ENCODE measurements around the gene DBF4B.
"Not testable (repeated sequence)": the region's sequence is repeated elsewhere in the genome, so short reads cannot be mapped to it uniquely, and the experiment has no call there.

DBF4B gene

GRCh38 chr17:44736551-44737240 lies 28.2 kb downstream of the DBF4B start:
- DNase-seq: no peak

GRCh38 chr17:44738214-44738906 lies 29.9 kb downstream of the DBF4B start:
- no peak for DNase-seq

GRCh38 chr17:44741316-44741715 lies 32.9 kb downstream of the DBF4B start:
- no peak for DNase-seq

GRCh38 chr17:44745301-44745700 lies 36.8 kb downstream of the DBF4B start:
- DNase-seq: no peak

GRCh38 chr17:44745738-44746137 lies 37.3 kb downstream of the DBF4B start:
- DNase-seq: not testable (repeated sequence)

GRCh38 chr17:44747566-44747965 lies 39.1 kb downstream of the DBF4B start:
- DNase-seq: no peak

- no peak for DNase-seq
These were observed 40.9 kb downstream of the DBF4B start for GRCh38 chr17:44749076-44749979.

- DNase-seq: no peak
These were observed 41.5 kb downstream of the DBF4B start for GRCh38 chr17:44749980-44750318.

- DNase-seq: no peak
These were observed 42.9 kb downstream of the DBF4B start for GRCh38 chr17:44751331-44751730.

- no peak for DNase-seq
These were observed 43.3 kb downstream of the DBF4B start for GRCh38 chr17:44751806-44752205.

- DNase-seq: no peak
These were observed 44.7 kb downstream of the DBF4B start for GRCh38 chr17:44752953-44753861.

- DNase-seq: no peak
These were observed 45.8 kb downstream of the DBF4B start for GRCh38 chr17:44754276-44754675.

- DNase-seq: not testable (repeated sequence)
These were observed 46.7 kb downstream of the DBF4B start for GRCh38 chr17:44755180-44755579.

GRCh38 chr17:44757045-44757917 lies 48.8 kb downstream of the DBF4B start:
- DNase-seq: no peak

- no peak for DNase-seq
These were observed 49.5 kb downstream of the DBF4B start for GRCh38 chr17:44757918-44758413.

- DNase-seq: peak; percentile 71
These were observed 50.1 kb downstream of the DBF4B start, which contains the start of gene ADAM11 for GRCh38 chr17:44758414-44759085. Gene ADAM11 (plus strand): TSS chr17:44758988. CDS start chr17:44759200, 212 bp downstream.

- peak; percentile 71 for DNase-seq
These were observed 50.8 kb downstream of the DBF4B start for GRCh38 chr17:44759086-44759915.

- DNase-seq: no peak
These were observed 51.4 kb downstream of the DBF4B start for GRCh38 chr17:44759916-44760243.

GRCh38 chr17:44760474-44761308 lies 52.2 kb downstream of the DBF4B start:
- peak; percentile 71 for DNase-seq
